Activated T-helper 2 cell treated with anti-CD3 and anti-CD28 coated beads, Interferon-gamma antibody, Interleukin-2, Interleukin-4, amounts not matched to agents 10 μg/mL and 5 μg/mL and 100 μg/mL, durations not matched to agents 14 hours and 24 hours and 36 hours (primary cell): Measurements from ENCODE around the gene RGS3. TPM values are rescaled to one million over a fixed set of nuclear protein-coding genes. Genes with fewer than 3 reads are reported as not detected.

Experiments
- DNase-seq: peaks from one replicate; pipeline ENCODE4 v3.0.0; 2021; ENCODE audit warnings: low spot score
- H3K27ac Mint-ChIP-seq: one replicate; pipeline ENCODE4 v1.8.0; 2021; ENCODE audit warnings: mixed read lengths
- H3K27me3 Mint-ChIP-seq: one replicate; pipeline ENCODE4 v1.8.0; 2021; ENCODE audit warnings: low read depth, mixed read lengths
- H3K36me3 Mint-ChIP-seq: one replicate; pipeline ENCODE4 v1.8.0; 2021; ENCODE audit warnings: low read depth, mixed read lengths
- H3K4me1 Mint-ChIP-seq: one replicate; pipeline ENCODE4 v1.8.0; 2021; ENCODE audit warnings: low read depth, mixed read lengths
- H3K4me3 Mint-ChIP-seq: one replicate; pipeline ENCODE4 v1.8.0; 2021; ENCODE audit warnings: low read depth, mild to moderate bottlenecking, moderate library complexity, mixed read lengths
- H3K9me3 Mint-ChIP-seq: one replicate; pipeline ENCODE4 v1.8.0; 2021; ENCODE audit warnings: mixed read lengths
- intact Hi-C: fragments of 100-400 bp; cut with micrococcal nuclease; formaldehyde crosslinking; loops from one replicate; pipeline ENCODE4 v1.15.1; 2023
- total RNA-seq: library from RNA; stranded (reverse); gene quantifications from 2 replicates; pipeline ENCODE4 v1.2.3, GENCODE V29; 2022

Gene RGS3
- total RNA-seq, 1 donor from 2014 or later, result 64.2 TPM

DNA sequence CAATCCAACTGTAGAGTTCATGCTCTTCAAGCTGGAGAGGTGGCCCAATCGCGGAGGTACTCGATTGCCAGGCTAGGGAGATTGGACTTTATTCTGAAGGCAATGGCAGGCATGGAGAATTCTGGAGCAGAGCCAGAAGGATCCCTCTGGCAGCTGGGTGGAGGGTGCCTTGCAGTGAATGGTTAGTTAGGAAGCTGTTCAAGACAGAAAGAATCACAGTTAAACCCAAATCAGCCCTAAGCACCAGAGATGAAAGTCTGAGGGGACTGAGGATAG is 182.4 kb downstream of the RGS3 start:
- Mint-ChIP-seq H3K4me1 (peaks cover 2% of the 10 kb centered on the region), H3K9me3 (no peaks in the 10 kb centered on the region), H3K27me3 (peaks cover 22% of the 10 kb centered on the region), H3K27ac (no peak overlapping the region), H3K36me3 (no peaks in the 10 kb centered on the region), H3K4me3 (no peak overlapping the region)
- intact Hi-C loops, result no loop called here
- no peak for DNase-seq

DNA sequence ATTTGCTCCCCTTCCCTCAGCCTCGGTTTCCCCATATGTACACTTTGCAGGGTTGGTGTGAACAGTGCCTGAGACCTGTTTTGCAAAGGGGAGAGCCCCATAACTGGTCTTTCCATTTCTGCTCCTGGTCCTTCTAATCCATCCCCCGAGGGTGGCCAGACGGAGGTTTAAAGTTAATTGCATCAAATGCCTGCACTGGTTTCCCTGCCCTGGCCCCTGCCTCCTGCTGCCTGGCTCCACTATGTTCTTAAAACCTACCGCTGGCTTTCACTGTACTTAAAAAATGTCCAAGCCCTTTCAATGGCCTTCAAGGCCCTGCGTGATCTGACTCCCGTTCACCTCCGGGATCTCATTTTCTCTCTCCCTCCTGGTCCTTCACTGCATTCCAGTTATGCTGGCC is 183.0 kb downstream of the RGS3 start:
- no peak for DNase-seq
- Mint-ChIP-seq H3K4me1 (peaks cover 3% of the 10 kb centered on the region), H3K27ac (no peak overlapping the region), H3K36me3 (no peaks in the 10 kb centered on the region), H3K9me3 (no peaks in the 10 kb centered on the region), H3K4me3 (no peak overlapping the region), H3K27me3 (peaks cover 22% of the 10 kb centered on the region)
- intact Hi-C loops, result no loop called here

Other genes with a start within 250 kb of the RGS3 start
- gene FKBP15, start 242.4 kb upstream of the RGS3 start, total RNA-seq, result 39.6 and 40.4 TPM in 2 replicates
- 18.0 and 20.0 TPM in 2 replicates for gene SLC31A1, start 242.2 kb upstream of the RGS3 start, total RNA-seq
- 50.2 and 51.2 TPM in 2 replicates for gene CDC26, start 188.2 kb upstream of the RGS3 start, total RNA-seq
- gene PRPF4, start 188.1 kb upstream of the RGS3 start, total RNA-seq, result 57.3 and 61.0 TPM in 2 replicates
- gene RNF183, start 160.4 kb upstream of the RGS3 start, total RNA-seq, result 0.30 TPM in 1 of 2 replicates, not detected in the other
- gene WDR31, start 123.5 kb upstream of the RGS3 start, total RNA-seq, result 1.9 and 2.1 TPM in 2 replicates
- 11.1 and 12.5 TPM in 2 replicates for gene BSPRY, start 114.2 kb upstream of the RGS3 start, total RNA-seq
- gene HDHD3, start 86.7 kb upstream of the RGS3 start, total RNA-seq, result 18.7 and 18.8 TPM in 2 replicates
- gene ALAD, start 62.4 kb upstream of the RGS3 start, total RNA-seq, result 27.9 and 28.3 TPM in 2 replicates
- 71.0 and 73.8 TPM in 2 replicates for gene POLE3, start 53.1 kb upstream of the RGS3 start, total RNA-seq
- gene C9orf43, start 53.0 kb upstream of the RGS3 start, total RNA-seq, result 0.48 TPM in 2 replicates